Measurements from ENCODE around the gene SLC7A6.

GRCh38 chr16:68297908-68298307 is 33.6 kb downstream of the SLC7A6 start:
- TF ChIP-seq, protein P1, sequence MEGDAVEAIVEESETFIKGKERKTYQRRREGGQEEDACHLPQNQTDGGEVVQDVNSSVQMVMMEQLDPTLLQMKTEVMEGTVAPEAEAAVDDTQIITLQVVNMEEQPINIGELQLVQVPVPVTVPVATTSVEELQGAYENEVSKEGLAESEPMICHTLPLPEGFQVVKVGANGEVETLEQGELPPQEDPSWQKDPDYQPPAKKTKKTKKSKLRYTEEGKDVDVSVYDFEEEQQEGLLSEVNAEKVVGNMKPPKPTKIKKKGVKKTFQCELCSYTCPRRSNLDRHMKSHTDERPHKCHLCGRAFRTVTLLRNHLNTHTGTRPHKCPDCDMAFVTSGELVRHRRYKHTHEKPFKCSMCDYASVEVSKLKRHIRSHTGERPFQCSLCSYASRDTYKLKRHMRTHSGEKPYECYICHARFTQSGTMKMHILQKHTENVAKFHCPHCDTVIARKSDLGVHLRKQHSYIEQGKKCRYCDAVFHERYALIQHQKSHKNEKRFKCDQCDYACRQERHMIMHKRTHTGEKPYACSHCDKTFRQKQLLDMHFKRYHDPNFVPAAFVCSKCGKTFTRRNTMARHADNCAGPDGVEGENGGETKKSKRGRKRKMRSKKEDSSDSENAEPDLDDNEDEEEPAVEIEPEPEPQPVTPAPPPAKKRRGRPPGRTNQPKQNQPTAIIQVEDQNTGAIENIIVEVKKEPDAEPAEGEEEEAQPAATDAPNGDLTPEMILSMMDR (IDR thresholded peaks at IDR 0.05) = no peak
- no peak for TF ChIP-seq POLR2A (IDR thresholded peaks at IDR 0.05)
